Upper lobe of left lung (tissue), 4 donors: Measurements from ENCODE around the gene VDAC1.

ENCODE experiments used
- CTCF ChIP-seq, 6 experiments: fragments of 450-650 bp in 4 of 6; fragments of 200-600 bp in 2 of 6; sonication (generic) in 2 of 6; IDR thresholded peaks; one replicate each; pipeline ENCODE4 v1.5.1; 2016 to 2019; ENCODE audit warnings: antibody characterized with exemption in 6 of 6
- EP300 ChIP-seq, 4 donors: sonication (generic); formaldehyde crosslinking; IDR thresholded peaks; one replicate each; pipeline ENCODE4 v1.5.1; 2017; ENCODE audit warnings: antibody characterized with exemption in 4 of 4, control low read depth in 2 of 4
- POLR2AphosphoS5 ChIP-seq, 2 donors: sonication (generic); formaldehyde crosslinking; IDR thresholded peaks; one replicate each; pipeline ENCODE4 v1.5.1; 2017; ENCODE audit warnings: antibody characterized with exemption in 2 of 2

- TF ChIP-seq CTCF (IDR thresholded peaks at IDR 0.05): no peak
- TF ChIP-seq EP300 (IDR thresholded peaks at IDR 0.05): no peak
- TF ChIP-seq POLR2AphosphoS5 (IDR thresholded peaks at IDR 0.05): no peak
Measured at GRCh38 chr5:133950821-133951612, 53.8 kb downstream of the VDAC1 start.
